GM23338 (cell line): ENCODE measurements around the gene MGAT5. TPM values are rescaled to one million over a fixed set of nuclear protein-coding genes. Genes with fewer than 3 reads are reported as not detected.

Experiments used
- ATAC-seq: fragments of 200-7000 bp; cut with Tn5 transposase; 3 replicates; pipeline ENCODE4 v1.9.1; 2020
- DNase-seq: peaks from one replicate; pipeline ENCODE4 v3.0.0-alpha.2; 2015; ENCODE audit warnings: low spot score
- H2AFZ ChIP-seq: fragments of 200-600 bp; sonication (generic); 2 replicates; pipeline ENCODE4 v1.8.0; 2016; ENCODE audit warnings: antibody characterized with exemption, mild to moderate bottlenecking, moderate library complexity
- H3F3A ChIP-seq: fragments of 200-600 bp; sonication (generic); replicated peaks from 2 replicates; pipeline ENCODE4 v1.8.0; 2017; ENCODE audit warnings: antibody characterized with exemption, mixed run types, low read depth
- H3K27ac ChIP-seq: fragments of 200-600 bp; sonication (generic); 2 replicates; pipeline ENCODE4 v1.6.1; 2016; ENCODE audit warnings: low read depth
- H3K27me3 ChIP-seq: fragments of 200-600 bp; sonication (generic); 2 replicates; pipeline ENCODE4 v1.8.0; 2016; ENCODE audit warnings: mild to moderate bottlenecking, mixed run types, moderate library complexity; ENCODE audit not compliant: insufficient read depth
- H3K36me3 ChIP-seq: fragments of 200-600 bp; sonication (generic); 2 replicates; pipeline ENCODE4 v1.8.0; 2016; ENCODE audit warnings: mild to moderate bottlenecking; ENCODE audit not compliant: insufficient read depth
- H3K4me1 ChIP-seq: fragments of 200-600 bp; sonication (generic); 2 replicates; pipeline ENCODE4 v1.8.0; 2016; ENCODE audit warnings: mild to moderate bottlenecking, moderate library complexity; ENCODE audit not compliant: insufficient read depth
- H3K4me2 ChIP-seq: fragments of 200-600 bp; sonication (generic); 2 replicates; pipeline ENCODE4 v1.7.1; 2017; ENCODE audit warnings: mixed run types
- H3K4me3 ChIP-seq: fragments of 200-600 bp; sonication (generic); 2 replicates; pipeline ENCODE4 v1.6.1; 2016; ENCODE audit warnings: mixed run types
- H3K79me2 ChIP-seq: fragments of 200-600 bp; sonication (generic); replicated peaks from 2 replicates; pipeline ENCODE4 v1.8.0; 2017; ENCODE audit warnings: mild to moderate bottlenecking; ENCODE audit not compliant: insufficient read depth
- H3K9me2 ChIP-seq: fragments of 200-600 bp; sonication (generic); 2 replicates; pipeline ENCODE4 v1.8.0; 2017; ENCODE audit not compliant: insufficient read depth
- H4K20me1 ChIP-seq: fragments of 200-600 bp; sonication (generic); replicated peaks from 2 replicates; pipeline ENCODE4 v1.8.0; 2017; ENCODE audit warnings: mild to moderate bottlenecking; ENCODE audit not compliant: insufficient read depth
- H3K27ac Mint-ChIP-seq: 2 replicates; pipeline ENCODE4 v1.8.0; 2020; ENCODE audit warnings: inconsistent platforms, mild to moderate bottlenecking, moderate library complexity, mixed read lengths
- H3K27me3 Mint-ChIP-seq: 3 replicates; pipeline ENCODE4 v1.8.0; 2022; ENCODE audit warnings: low read depth, mild to moderate bottlenecking, moderate library complexity, mixed read lengths, inconsistent platforms; ENCODE audit not compliant: insufficient read depth, poor library complexity
- H3K36me3 Mint-ChIP-seq: 3 replicates; pipeline ENCODE4 v1.8.0; 2021; ENCODE audit warnings: low read depth, mild to moderate bottlenecking, inconsistent platforms, moderate library complexity, mixed read lengths
- H3K4me1 Mint-ChIP-seq: 3 replicates; pipeline ENCODE4 v1.8.0; 2020; ENCODE audit warnings: mild to moderate bottlenecking, inconsistent platforms, mixed read lengths
- H3K4me3 Mint-ChIP-seq: 3 replicates; pipeline ENCODE4 v1.8.0; 2021; ENCODE audit warnings: moderate library complexity, mild to moderate bottlenecking, inconsistent platforms, mixed read lengths
- H3K9me3 Mint-ChIP-seq: 3 replicates; pipeline ENCODE4 v1.8.0; 2020; ENCODE audit warnings: moderate library complexity, mild to moderate bottlenecking, inconsistent platforms, mixed read lengths
- CREB1 ChIP-seq: fragments of 250-450 bp; sonication (Bioruptor Pico); IDR thresholded peaks from 2 replicates; pipeline ENCODE4 v1.5.0; 2020; ENCODE audit warnings: low read depth, mild to moderate bottlenecking, moderate library complexity
- ETS1 ChIP-seq: IDR thresholded peaks from 2 replicates; pipeline ENCODE4 v1.6.1; 2016; ENCODE audit warnings: antibody characterized with exemption
- EZH2 ChIP-seq: fragments of 200-600 bp; sonication (generic); IDR thresholded peaks from one replicate; pipeline ENCODE4 v1.8.0; 2017; ENCODE audit warnings: antibody characterized with exemption, mild to moderate bottlenecking, low read depth; ENCODE audit not compliant: unreplicated experiment
- EZH2phosphoT487 ChIP-seq: fragments of 200-600 bp; sonication (generic); IDR thresholded peaks from one replicate; pipeline ENCODE4 v1.8.1; 2018; ENCODE audit warnings: antibody characterized with exemption; ENCODE audit not compliant: unreplicated experiment
- JUNB ChIP-seq: IDR thresholded peaks from one replicate; pipeline ENCODE4 v1.6.1; 2016; ENCODE audit warnings: antibody characterized with exemption; ENCODE audit not compliant: unreplicated experiment
- NANOG ChIP-seq: IDR thresholded peaks from 2 replicates; pipeline ENCODE4 v1.6.1; 2016; ENCODE audit warnings: antibody characterized with exemption, borderline replicate concordance
- STAT1 ChIP-seq: IDR thresholded peaks from one replicate; pipeline ENCODE4 v1.6.1; 2016; ENCODE audit warnings: antibody characterized with exemption; ENCODE audit not compliant: unreplicated experiment
- ZNF114 ChIP-seq: fragments of 250-450 bp; sonication (Bioruptor Pico); IDR thresholded peaks from 2 replicates; pipeline ENCODE4 v1.5.0; 2020; ENCODE audit warnings: mild to moderate bottlenecking, moderate library complexity
- polyA plus RNA-seq: library from polyadenylated mRNA; unstranded; fragments of >200 nt; fragmentation: Nextera tagmentation; extraction: Ambion mirVana; gene quantifications from 2 replicates; pipeline ENCODE4 v1.2.1, GENCODE V29; 2016
- total RNA-seq: library from RNA; depleted of rRNA; stranded (reverse); fragments of >200 nt; shearing (Covaris generic); gene quantifications from 2 replicates; pipeline ENCODE4 v1.2.3, GENCODE V29; 2014
- TF ChIP-seq, protein P1 (sequence below): IDR thresholded peaks from one replicate; pipeline ENCODE4 v1.6.1; 2018; ENCODE audit warnings: antibody characterized with exemption; ENCODE audit not compliant: unreplicated experiment

Gene MGAT5
- total and polyA plus RNA-seq, 2 experiments from 2014 or later: 4.6 to 27.6 TPM

DNA sequence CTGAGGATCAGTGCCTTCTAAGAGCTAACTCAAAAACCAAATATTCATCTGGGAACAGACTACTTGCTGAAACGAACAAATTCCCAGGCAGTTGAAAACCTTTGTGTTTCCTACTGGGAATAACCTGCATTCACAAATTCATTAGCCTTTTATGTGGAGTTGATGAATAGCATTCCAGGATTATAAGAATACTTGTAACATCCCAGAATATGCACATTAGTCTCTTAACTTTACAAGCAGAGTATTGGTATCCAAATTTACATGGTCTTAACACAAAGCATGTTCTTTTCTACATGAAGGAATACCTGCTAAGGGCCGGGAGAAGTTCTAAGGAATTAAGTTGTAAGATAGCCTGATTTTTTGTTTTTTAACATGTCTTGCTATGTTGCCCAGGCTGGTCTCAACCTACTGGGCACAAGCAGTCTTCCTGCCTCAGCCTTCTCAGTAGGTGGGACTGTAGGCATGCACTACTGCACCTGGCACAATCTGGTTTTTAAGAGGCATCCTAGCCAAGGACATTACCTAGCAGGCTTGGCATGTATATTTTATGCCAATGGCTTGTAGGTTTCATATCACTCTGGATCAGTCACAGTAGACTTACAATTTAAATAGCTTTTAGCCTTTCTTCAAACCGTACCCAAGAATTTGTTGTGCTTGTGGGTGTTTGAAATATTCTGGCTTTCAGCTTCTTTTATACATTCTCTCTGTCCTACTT is 50.7 kb downstream of the MGAT5 start:
- peaks cover 12% of the 10 kb centered on the region; the same call in 1 of the 2 replicates for H3K4me1 ChIP-seq
- peaks cover 38% of the 10 kb centered on the region for H3K4me1 Mint-ChIP-seq
- H3F3A ChIP-seq: no peaks in the 10 kb centered on the region
- no peak overlapping the region for H3K27ac Mint-ChIP-seq
- DNase-seq (peak; percentile 11), ATAC-seq (peak; percentile 36; the same call in 2 of the 3 replicates)
- no peaks in the 10 kb centered on the region for H3K9me2 ChIP-seq
- no peaks in the 10 kb centered on the region; the same call in 2 of the 3 replicates for H3K9me3 Mint-ChIP-seq
- no peak overlapping the region for H3K4me3 ChIP-seq
- H4K20me1 ChIP-seq: no peaks in the 10 kb centered on the region
- no peaks in the 10 kb centered on the region for H3K36me3 ChIP-seq
- no peak overlapping the region; the same call in 1 of the 2 replicates for H3K27ac ChIP-seq
- no peak overlapping the region for H3K4me2 ChIP-seq
- H3K36me3 Mint-ChIP-seq: 0 out of 3 replicates have a peak, but pooled peaks cover 3% of the 10 kb centered on the region
- peaks cover 8% of the 10 kb centered on the region; the same call in 1 of the 2 replicates for H3K79me2 ChIP-seq
- H3K27me3 Mint-ChIP-seq: no peaks in the 10 kb centered on the region
- no peak overlapping the region for H2AFZ ChIP-seq
- H3K27me3 ChIP-seq: no peaks in the 10 kb centered on the region
- TF ChIP-seq EZH2phosphoT487 (no peak), ETS1 (no peak), ZNF114 (CRISPR knock-in tag) (no peak), JUNB (no peak), EZH2 (no peak), NANOG (no peak), STAT1 (no peak)
- TF ChIP-seq, protein P1, sequence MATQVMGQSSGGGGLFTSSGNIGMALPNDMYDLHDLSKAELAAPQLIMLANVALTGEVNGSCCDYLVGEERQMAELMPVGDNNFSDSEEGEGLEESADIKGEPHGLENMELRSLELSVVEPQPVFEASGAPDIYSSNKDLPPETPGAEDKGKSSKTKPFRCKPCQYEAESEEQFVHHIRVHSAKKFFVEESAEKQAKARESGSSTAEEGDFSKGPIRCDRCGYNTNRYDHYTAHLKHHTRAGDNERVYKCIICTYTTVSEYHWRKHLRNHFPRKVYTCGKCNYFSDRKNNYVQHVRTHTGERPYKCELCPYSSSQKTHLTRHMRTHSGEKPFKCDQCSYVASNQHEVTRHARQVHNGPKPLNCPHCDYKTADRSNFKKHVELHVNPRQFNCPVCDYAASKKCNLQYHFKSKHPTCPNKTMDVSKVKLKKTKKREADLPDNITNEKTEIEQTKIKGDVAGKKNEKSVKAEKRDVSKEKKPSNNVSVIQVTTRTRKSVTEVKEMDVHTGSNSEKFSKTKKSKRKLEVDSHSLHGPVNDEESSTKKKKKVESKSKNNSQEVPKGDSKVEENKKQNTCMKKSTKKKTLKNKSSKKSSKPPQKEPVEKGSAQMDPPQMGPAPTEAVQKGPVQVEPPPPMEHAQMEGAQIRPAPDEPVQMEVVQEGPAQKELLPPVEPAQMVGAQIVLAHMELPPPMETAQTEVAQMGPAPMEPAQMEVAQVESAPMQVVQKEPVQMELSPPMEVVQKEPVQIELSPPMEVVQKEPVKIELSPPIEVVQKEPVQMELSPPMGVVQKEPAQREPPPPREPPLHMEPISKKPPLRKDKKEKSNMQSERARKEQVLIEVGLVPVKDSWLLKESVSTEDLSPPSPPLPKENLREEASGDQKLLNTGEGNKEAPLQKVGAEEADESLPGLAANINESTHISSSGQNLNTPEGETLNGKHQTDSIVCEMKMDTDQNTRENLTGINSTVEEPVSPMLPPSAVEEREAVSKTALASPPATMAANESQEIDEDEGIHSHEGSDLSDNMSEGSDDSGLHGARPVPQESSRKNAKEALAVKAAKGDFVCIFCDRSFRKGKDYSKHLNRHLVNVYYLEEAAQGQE: no peak
- H3K4me3 Mint-ChIP-seq: no peak overlapping the region

GRCh38 chr2:134305109-134305491 is 51.2 kb downstream of the MGAT5 start:
- peak overlapping the region; percentile 26; the same call in 1 of the 2 replicates for H3K27ac Mint-ChIP-seq
- no peak for ATAC-seq
- no peak overlapping the region for H3K4me3 Mint-ChIP-seq

More at GRCh38 chr2:134305109-134305491, 51.2 kb downstream of the MGAT5 start:
- Histone ChIP-seq H3K4me1 (peaks cover 12% of the 10 kb centered on the region; the same call in 1 of the 2 replicates), H3K27me3 (no peaks in the 10 kb centered on the region), H3K79me2 (peaks cover 11% of the 10 kb centered on the region), H3K9me2 (no peaks in the 10 kb centered on the region), H2AFZ (no peak overlapping the region), H3K4me3 (no peak overlapping the region), H3F3A (no peaks in the 10 kb centered on the region), H3K36me3 (no peaks in the 10 kb centered on the region), H3K27ac (no peak overlapping the region), H3K4me2 (no peak overlapping the region), H4K20me1 (no peaks in the 10 kb centered on the region)
- Mint-ChIP-seq H3K9me3 (no peaks in the 10 kb centered on the region; the same call in 2 of the 3 replicates), H3K27me3 (no peaks in the 10 kb centered on the region), H3K4me1 (peaks cover 38% of the 10 kb centered on the region), H3K36me3 (0 out of 3 replicates have a peak, but pooled peaks cover 3% of the 10 kb centered on the region)
- no peak for TF ChIP-seq STAT1
- no peak for TF ChIP-seq CREB1
- no peak for TF ChIP-seq ETS1
- no peak for DNase-seq
